Mesendoderm (in vitro differentiated cells): ENCODE data around the gene CAND2.

Source experiments
- DNase-seq: peaks from one replicate; pipeline ENCODE4 v3.0.0; 2013
- H2AK5ac ChIP-seq: 2 replicates; pipeline ENCODE4 v1.6.1; 2013; ENCODE audit warnings: low read length, inconsistent platforms
- H2BK120ac ChIP-seq: 2 replicates; pipeline ENCODE4 v1.6.1; 2013; ENCODE audit warnings: low read depth, mild to moderate bottlenecking, low read length, moderate library complexity, mixed read lengths
- H2BK15ac ChIP-seq: replicated peaks from 2 replicates; pipeline ENCODE4 v1.6.1; 2013; ENCODE audit warnings: low read depth, mild to moderate bottlenecking, moderate library complexity
- H2BK5ac ChIP-seq: 2 replicates; pipeline ENCODE4 v1.6.1; 2013; ENCODE audit warnings: low read length, inconsistent platforms
- H3K18ac ChIP-seq: 2 replicates; pipeline ENCODE4 v1.6.1; 2013; ENCODE audit warnings: mild to moderate bottlenecking, low read length, mixed read lengths
- H3K23ac ChIP-seq: one replicate; pipeline ENCODE4 v1.6.1; 2013; ENCODE audit warnings: low read length
- H3K27ac ChIP-seq: 2 replicates; pipeline ENCODE4 v1.5.1; 2013; ENCODE audit warnings: low read depth, mild to moderate bottlenecking, inconsistent platforms, low read length, moderate library complexity
- H3K27me3 ChIP-seq: 2 replicates; pipeline ENCODE4 v1.6.1; 2013; ENCODE audit warnings: low read length, control low read depth, mild to moderate bottlenecking, inconsistent platforms; ENCODE audit not compliant: insufficient read depth, poor library complexity
- H3K36me3 ChIP-seq: 2 replicates; pipeline ENCODE4 v1.6.1; 2013; ENCODE audit warnings: low read length, inconsistent platforms; ENCODE audit not compliant: control insufficient read depth, insufficient read depth
- H3K4ac ChIP-seq: one replicate; pipeline ENCODE4 v1.6.1; 2013; ENCODE audit warnings: low read depth, mild to moderate bottlenecking, low read length, moderate library complexity
- H3K4me1 ChIP-seq: 2 replicates; pipeline ENCODE4 v1.6.1; 2013; ENCODE audit warnings: low read depth, low read length, inconsistent platforms; ENCODE audit not compliant: control insufficient read depth
- H3K4me2 ChIP-seq: 2 replicates; pipeline ENCODE4 v1.6.1; 2013; ENCODE audit warnings: low read length
- H3K4me3 ChIP-seq: 2 replicates; pipeline ENCODE4 v1.5.1; 2013; ENCODE audit warnings: mild to moderate bottlenecking, low read length
- H3K56ac ChIP-seq: one replicate; pipeline ENCODE4 v1.6.1; 2013; ENCODE audit warnings: low read length
- H3K79me1 ChIP-seq: 2 replicates; pipeline ENCODE4 v1.6.1; 2013; ENCODE audit warnings: low read length, inconsistent platforms
- H3K79me2 ChIP-seq: 2 replicates; pipeline ENCODE4 v1.6.1; 2013; ENCODE audit warnings: mild to moderate bottlenecking, low read length; ENCODE audit not compliant: control insufficient read depth, insufficient read depth
- H3K9ac ChIP-seq: 2 replicates; pipeline ENCODE4 v1.6.1; 2013; ENCODE audit warnings: low read length, inconsistent platforms
- H4K5ac ChIP-seq: one replicate; pipeline ENCODE4 v1.6.1; 2013; ENCODE audit warnings: low read length
- H4K8ac ChIP-seq: one replicate; pipeline ENCODE4 v1.6.1; 2013; ENCODE audit warnings: low read depth, mild to moderate bottlenecking, control low read depth, low read length, moderate library complexity
- WGBS: extraction: QIAGEN DNeasy Blood & Tissue Kit; methylation state at CpG from one replicate; pipeline ENCODE4 v1.1.7; 2013; ENCODE audit warnings: low lambda C conversion rate, missing lambda C conversion rate; ENCODE audit not compliant: insufficient coverage; ENCODE audit errors: extremely low coverage; 5-methylcytosine and 5-hydroxymethylcytosine counted together

Gene CAND2

DNA sequence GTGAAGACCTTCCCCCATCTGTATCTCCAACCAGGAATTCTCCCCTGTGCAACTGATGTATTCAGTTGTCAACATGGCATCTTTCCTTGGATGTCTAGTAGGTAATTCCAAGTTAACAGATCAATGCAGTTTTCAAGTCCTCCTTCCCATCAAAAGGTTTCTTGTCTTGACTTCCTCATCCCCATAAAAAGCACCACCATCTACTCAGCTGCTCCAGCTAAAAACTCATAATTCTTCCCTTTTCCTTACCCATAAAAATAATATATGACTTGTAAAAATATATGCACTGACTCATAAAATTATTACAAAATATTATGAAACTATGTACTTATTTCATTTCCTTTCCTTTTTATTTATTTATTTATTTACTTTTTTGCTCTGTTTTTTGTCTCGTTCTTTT is 5.0 kb upstream of the CAND2 start:
- H3K79me1 ChIP-seq, result no peaks in the 10 kb centered on the region
- H4K8ac ChIP-seq, result no peak overlapping the region
- H3K4me3 ChIP-seq, result no peak overlapping the region
- H2BK15ac ChIP-seq, result no peak overlapping the region
- no peak overlapping the region for H3K23ac ChIP-seq
- no peak overlapping the region for H2BK5ac ChIP-seq
- H3K4me1 ChIP-seq, result no peaks in the 10 kb centered on the region
- no peak for DNase-seq
- H3K56ac ChIP-seq, result no peak overlapping the region
- no peak overlapping the region for H3K4ac ChIP-seq
- no peak overlapping the region for H3K4me2 ChIP-seq
- no peaks in the 10 kb centered on the region for H3K27me3 ChIP-seq
- no peaks in the 10 kb centered on the region for H3K79me2 ChIP-seq
- H4K5ac ChIP-seq, result no peak overlapping the region
- no peaks in the 10 kb centered on the region for H3K36me3 ChIP-seq
- H2AK5ac ChIP-seq, result no peak overlapping the region
- no peak overlapping the region for H2BK120ac ChIP-seq
- no CpG with 5 or more reads among the region's 1 CpG for WGBS
- H3K18ac ChIP-seq, result no peak overlapping the region
- H3K27ac ChIP-seq, result no peak overlapping the region
- H3K9ac ChIP-seq, result no peak overlapping the region

DNA sequence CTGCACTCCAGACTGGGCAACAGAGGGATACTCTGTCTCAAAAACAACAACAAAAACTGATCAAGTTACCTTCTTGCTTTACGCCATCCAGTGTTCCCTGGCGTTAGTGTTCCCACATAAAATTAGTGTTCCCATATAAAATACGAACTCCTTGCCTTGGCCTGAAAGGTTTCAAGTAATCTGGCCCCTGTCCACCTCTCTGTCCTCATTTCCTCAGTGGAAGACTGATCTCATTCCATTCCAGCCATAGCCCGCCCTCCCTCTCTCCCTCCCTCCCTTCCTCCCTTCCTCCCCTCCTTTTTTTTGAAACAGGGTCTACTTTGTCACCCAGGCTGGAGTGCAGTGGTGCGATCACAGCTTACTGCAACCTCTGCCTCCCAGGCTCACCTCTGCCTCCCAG is 2.8 kb upstream of the CAND2 start:
- H2BK5ac ChIP-seq, result no peak overlapping the region
- DNase-seq, result no peak
- no peaks in the 10 kb centered on the region for H3K79me2 ChIP-seq
- H2AK5ac ChIP-seq, result no peak overlapping the region
- no peak overlapping the region for H4K5ac ChIP-seq
- H3K4me1 ChIP-seq, result no peaks in the 10 kb centered on the region
- no peaks in the 10 kb centered on the region for H3K79me1 ChIP-seq
- H3K27ac ChIP-seq, result no peak overlapping the region
- H2BK120ac ChIP-seq, result no peak overlapping the region
- no peak overlapping the region for H3K4ac ChIP-seq
- H3K4me3 ChIP-seq, result no peak overlapping the region
- no peaks in the 10 kb centered on the region for H3K36me3 ChIP-seq
- no peak overlapping the region for H3K4me2 ChIP-seq
- H3K27me3 ChIP-seq, result no peaks in the 10 kb centered on the region
- no peak overlapping the region for H3K9ac ChIP-seq
- no peak overlapping the region for H2BK15ac ChIP-seq
- no peak overlapping the region for H3K56ac ChIP-seq
- H4K8ac ChIP-seq, result no peak overlapping the region
- no peak overlapping the region for H3K18ac ChIP-seq
- WGBS, result no CpG with 5 or more reads among the region's 5 CpGs
- no peak overlapping the region for H3K23ac ChIP-seq

DNA sequence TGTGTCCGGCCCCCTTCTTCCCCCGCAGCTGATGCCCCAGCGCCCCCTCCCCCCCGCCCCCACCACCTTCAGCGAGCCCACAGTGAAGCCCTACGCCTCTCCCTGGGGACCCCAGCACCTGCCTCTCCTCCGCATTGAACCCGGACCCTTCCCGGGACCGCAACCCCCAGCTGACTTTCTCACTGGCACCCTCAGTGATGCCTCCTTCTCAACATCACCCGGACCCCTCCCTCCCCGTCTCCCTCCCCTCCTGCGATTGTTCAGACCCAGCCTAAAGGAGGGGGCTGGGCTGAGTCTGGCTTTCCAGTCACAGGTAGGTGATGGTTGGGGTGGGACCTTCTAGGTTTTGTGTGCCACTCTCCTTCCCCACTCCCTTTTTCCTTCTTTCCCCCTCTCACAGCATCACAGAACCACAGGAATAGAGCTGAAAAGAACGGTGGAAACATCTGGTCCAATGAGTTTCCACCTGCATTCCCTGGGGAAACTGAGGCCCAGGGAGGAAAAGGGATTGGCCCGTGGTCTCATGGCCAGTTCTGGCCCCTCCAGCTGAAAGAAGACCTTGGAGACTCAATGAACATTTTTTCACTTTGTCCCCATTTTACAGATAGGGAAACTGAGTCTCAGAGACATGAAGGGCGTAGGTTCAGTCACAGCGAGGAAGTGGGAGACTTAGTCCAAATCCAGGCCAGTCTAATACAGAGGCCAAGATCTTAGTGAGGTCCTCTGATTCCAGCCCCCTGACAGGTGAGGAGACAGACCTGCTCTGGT is 828 bp downstream of the CAND2 start:
- H2BK15ac ChIP-seq, result no peak overlapping the region
- no peaks in the 10 kb centered on the region for H3K79me2 ChIP-seq
- no peak overlapping the region for H3K4ac ChIP-seq
- no peak overlapping the region for H3K23ac ChIP-seq
- H2BK5ac ChIP-seq, result no peak overlapping the region
- no peaks in the 10 kb centered on the region for H3K79me1 ChIP-seq
- H3K9ac ChIP-seq, result no peak overlapping the region
- H3K36me3 ChIP-seq, result no peaks in the 10 kb centered on the region
- H3K27ac ChIP-seq, result no peak overlapping the region
- H2BK120ac ChIP-seq, result no peak overlapping the region
- DNase-seq, result no peak
- H3K4me1 ChIP-seq, result no peaks in the 10 kb centered on the region
- H3K4me3 ChIP-seq, result no peak overlapping the region
- WGBS, result no CpG with 5 or more reads among the region's 17 CpGs
- H4K8ac ChIP-seq, result no peak overlapping the region
- no peak overlapping the region for H3K56ac ChIP-seq
- H3K18ac ChIP-seq, result peak overlapping the region; percentile 53
- no peak overlapping the region for H3K4me2 ChIP-seq
- H3K27me3 ChIP-seq, result no peaks in the 10 kb centered on the region
- no peak overlapping the region for H2AK5ac ChIP-seq
- H4K5ac ChIP-seq, result no peak overlapping the region

DNA sequence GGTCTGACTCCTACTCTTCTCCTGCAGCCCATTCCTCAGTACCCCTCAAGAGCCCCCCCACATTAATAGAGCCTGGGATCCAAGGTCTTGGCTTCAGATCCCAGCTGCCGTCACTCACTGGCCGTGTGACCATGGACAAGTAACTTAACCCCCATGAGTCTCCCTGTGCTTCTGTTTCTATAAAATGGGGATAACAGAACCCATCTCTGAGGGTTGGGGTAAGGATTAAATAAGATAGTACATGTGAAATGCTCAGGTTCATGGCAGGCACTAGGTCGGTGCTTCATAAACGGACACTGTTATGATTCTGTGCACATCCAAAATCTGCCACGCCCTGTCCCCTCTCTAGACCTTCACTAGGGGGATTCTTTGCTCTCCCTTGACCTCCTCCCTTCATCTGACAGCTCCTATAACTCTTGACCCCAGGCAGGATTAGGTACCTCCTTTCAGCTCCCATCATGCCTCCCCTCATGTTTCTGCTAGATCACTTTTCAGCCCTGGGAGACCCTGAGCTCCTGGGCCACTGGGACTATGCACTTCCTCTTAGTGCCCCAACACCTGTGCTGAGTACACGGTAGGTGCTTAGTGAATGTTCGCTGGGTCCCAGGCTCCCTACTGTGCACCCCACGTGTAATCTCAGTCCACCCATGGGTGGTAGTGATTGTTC is 1.5 kb downstream of the CAND2 start:
- no peaks in the 10 kb centered on the region for H3K4me1 ChIP-seq
- no peaks in the 10 kb centered on the region for H3K36me3 ChIP-seq
- H3K56ac ChIP-seq, result no peak overlapping the region
- no peak overlapping the region for H4K8ac ChIP-seq
- H4K5ac ChIP-seq, result no peak overlapping the region
- H3K27me3 ChIP-seq, result no peaks in the 10 kb centered on the region
- no peak overlapping the region for H3K27ac ChIP-seq
- H3K79me1 ChIP-seq, result no peaks in the 10 kb centered on the region
- no peak overlapping the region for H3K4ac ChIP-seq
- no CpG with 5 or more reads among the region's 8 CpGs for WGBS
- no peak overlapping the region for H3K23ac ChIP-seq
- no peak overlapping the region for H3K4me3 ChIP-seq
- no peak overlapping the region for H2BK5ac ChIP-seq
- no peak overlapping the region for H3K4me2 ChIP-seq
- H3K18ac ChIP-seq, result no peak overlapping the region
- H2AK5ac ChIP-seq, result no peak overlapping the region
- H2BK15ac ChIP-seq, result no peak overlapping the region
- DNase-seq, result no peak
- H3K9ac ChIP-seq, result no peak overlapping the region
- no peak overlapping the region for H2BK120ac ChIP-seq
- H3K79me2 ChIP-seq, result no peaks in the 10 kb centered on the region

- Histone ChIP-seq H4K8ac (no peak overlapping the region), H2BK15ac (no peak overlapping the region), H3K27me3 (no peaks in the 10 kb centered on the region), H2BK5ac (no peak overlapping the region), H2BK120ac (no peak overlapping the region), H3K79me2 (no peaks in the 10 kb centered on the region), H3K4ac (no peak overlapping the region), H3K18ac (no peak overlapping the region), H3K36me3 (no peaks in the 10 kb centered on the region), H3K23ac (no peak overlapping the region), H3K4me2 (no peak overlapping the region), H3K79me1 (no peaks in the 10 kb centered on the region), H3K4me3 (no peak overlapping the region), H4K5ac (no peak overlapping the region), H3K56ac (no peak overlapping the region), H2AK5ac (no peak overlapping the region), H3K9ac (no peak overlapping the region), H3K27ac (no peak overlapping the region), H3K4me1 (no peaks in the 10 kb centered on the region)
- WGBS, result no CpG with 5 or more reads among the region's 12 CpGs
- no peak for DNase-seq
Observed at GRCh38 chr3:12798559-12799179, 2.2 kb downstream of the CAND2 start.
